ENCODE data around the gene FANCE. TPM values are rescaled to one million over a fixed set of nuclear protein-coding genes. Genes with fewer than 3 reads are reported as not detected.

FANCE gene
- total and polyA plus RNA-seq, 9 donors: 5.3 to 12.2 (median 9.1) TPM

- intact Hi-C loops (cut with DNase I): loop anchor here in 3 of 4 donors (10.0 kb wide), 1 partner anchor 75 kb away; the partner anchor contains the start of gene PPARD (in 3 of the 3)
- 93 to 94% (median 93%) methylated on average over 14 of the region's 14 CpGs for WGBS, 3 donors
Measured at GRCh38 chr6:35419961-35420360, 32.2 kb upstream of the FANCE start.

GRCh38 chr6:35425284-35425683 lies 26.9 kb upstream of the FANCE start:
- Histone ChIP-seq H3K4me3 (no peak overlapping the region), H3K27me3 (no peaks in the 10 kb centered on the region), H3K4me1 (ENCODE audit: insufficient read depth) (no peaks in the 10 kb centered on the region), H3K9me3 (no peaks in the 10 kb centered on the region), H3K27ac (no peak overlapping the region), H3K36me3 (no peaks in the 10 kb centered on the region)
- WGBS, 3 donors: 20 to 22% (median 22%) methylated on average over 3 of the region's 3 CpGs
- DNase-seq: no peak
- TF ChIP-seq EP300 (IDR thresholded peaks at IDR 0.05): no peak
- no peak for TF ChIP-seq POLR2A (IDR thresholded peaks at IDR 0.05)
- TF ChIP-seq CTCF (IDR thresholded peaks at IDR 0.05): no peak
- intact Hi-C loops (cut with DNase I): no loop called here

More at GRCh38 chr6:35419961-35420360, 32.2 kb upstream of the FANCE start:
- no peak for DNase-seq
- Histone ChIP-seq H3K4me1 (ENCODE audit: insufficient read depth) (no peaks in the 10 kb centered on the region), H3K9me3 (no peaks in the 10 kb centered on the region), H3K36me3 (no peaks in the 10 kb centered on the region), H3K27me3 (no peaks in the 10 kb centered on the region), H3K4me3 (no peak overlapping the region), H3K27ac (no peak overlapping the region)
- TF ChIP-seq POLR2A (IDR thresholded peaks at IDR 0.05) (no peak), EP300 (IDR thresholded peaks at IDR 0.05) (no peak), CTCF (IDR thresholded peaks at IDR 0.05) (no peak)

- intact Hi-C loops (cut with DNase I): no loop called here
- H3K4me3 ChIP-seq: no peak overlapping the region
- DNase-seq: no peak
- H3K9me3 ChIP-seq: no peaks in the 10 kb centered on the region
- 80 to 86% (median 80%) methylated on average over 8 of the region's 8 CpGs for WGBS, 3 donors
- H3K27me3 ChIP-seq: no peaks in the 10 kb centered on the region
- TF ChIP-seq EP300 (IDR thresholded peaks at IDR 0.05): no peak
- no peak for TF ChIP-seq POLR2A (IDR thresholded peaks at IDR 0.05)
- H3K36me3 ChIP-seq: no peaks in the 10 kb centered on the region
- H3K27ac ChIP-seq: no peak overlapping the region
- no peaks in the 10 kb centered on the region for H3K4me1 ChIP-seq (ENCODE audit: insufficient read depth)
Measured at GRCh38 chr6:35426074-35426473, 26.1 kb upstream of the FANCE start.

- Histone ChIP-seq H3K4me3 (no peak overlapping the region), H3K9me3 (no peaks in the 10 kb centered on the region), H3K27ac (no peak overlapping the region), H3K36me3 (no peaks in the 10 kb centered on the region), H3K27me3 (no peaks in the 10 kb centered on the region), H3K4me1 (ENCODE audit: insufficient read depth) (no peaks in the 10 kb centered on the region)
- intact Hi-C loops (cut with DNase I): no loop called here
- TF ChIP-seq CTCF (IDR thresholded peaks at IDR 0.05) (no peak), EP300 (IDR thresholded peaks at IDR 0.05) (no peak), POLR2A (IDR thresholded peaks at IDR 0.05) (no peak)
- DNase-seq: no peak
- WGBS, 3 donors: 90 to 100% (median 94%) methylated on average over 3 to 5 of the region's 5 CpGs
Measured at GRCh38 chr6:35427435-35427834, 24.7 kb upstream of the FANCE start.

GRCh38 chr6:35427851-35428321 lies 24.3 kb upstream of the FANCE start:
- Histone ChIP-seq H3K9me3 (no peaks in the 10 kb centered on the region), H3K4me3 (no peak overlapping the region), H3K36me3 (no peaks in the 10 kb centered on the region), H3K4me1 (ENCODE audit: insufficient read depth) (no peaks in the 10 kb centered on the region), H3K27me3 (no peaks in the 10 kb centered on the region), H3K27ac (no peak overlapping the region)
- TF ChIP-seq POLR2A (IDR thresholded peaks at IDR 0.05) (no peak), CTCF (IDR thresholded peaks at IDR 0.05) (no peak), EP300 (IDR thresholded peaks at IDR 0.05) (no peak)
- WGBS, 3 donors: 56 to 77% (median 74%) methylated on average over 8 to 9 of the region's 9 CpGs
- intact Hi-C loops (cut with DNase I): no loop called here
- DNase-seq: no peak
